Measurements from ENCODE around the gene STK39.

GRCh38 chr2:168198476-168199207 is 48.8 kb downstream of the STK39 start:
- TF ChIP-seq NFE2 (IDR thresholded peaks at IDR 0.05; ENCODE audit: low read depth): no peak
- no peak for TF ChIP-seq RCOR1 (IDR thresholded peaks at IDR 0.05; ENCODE audit: borderline replicate concordance in 1 of 2, low read depth in 2 of 2, low read length in 2 of 2)
- no peak for TF ChIP-seq ZKSCAN1 (IDR thresholded peaks at IDR 0.05; ENCODE audit: low read depth, low read length)
- TF ChIP-seq EZH2 (IDR thresholded peaks at IDR 0.05; ENCODE audit: borderline replicate concordance, low read depth, low read length): no peak
- TF ChIP-seq ZNF589 (CRISPR knock-in tag; IDR thresholded peaks at IDR 0.05; ENCODE audit: low read depth): no peak
- TF ChIP-seq, protein P1, sequence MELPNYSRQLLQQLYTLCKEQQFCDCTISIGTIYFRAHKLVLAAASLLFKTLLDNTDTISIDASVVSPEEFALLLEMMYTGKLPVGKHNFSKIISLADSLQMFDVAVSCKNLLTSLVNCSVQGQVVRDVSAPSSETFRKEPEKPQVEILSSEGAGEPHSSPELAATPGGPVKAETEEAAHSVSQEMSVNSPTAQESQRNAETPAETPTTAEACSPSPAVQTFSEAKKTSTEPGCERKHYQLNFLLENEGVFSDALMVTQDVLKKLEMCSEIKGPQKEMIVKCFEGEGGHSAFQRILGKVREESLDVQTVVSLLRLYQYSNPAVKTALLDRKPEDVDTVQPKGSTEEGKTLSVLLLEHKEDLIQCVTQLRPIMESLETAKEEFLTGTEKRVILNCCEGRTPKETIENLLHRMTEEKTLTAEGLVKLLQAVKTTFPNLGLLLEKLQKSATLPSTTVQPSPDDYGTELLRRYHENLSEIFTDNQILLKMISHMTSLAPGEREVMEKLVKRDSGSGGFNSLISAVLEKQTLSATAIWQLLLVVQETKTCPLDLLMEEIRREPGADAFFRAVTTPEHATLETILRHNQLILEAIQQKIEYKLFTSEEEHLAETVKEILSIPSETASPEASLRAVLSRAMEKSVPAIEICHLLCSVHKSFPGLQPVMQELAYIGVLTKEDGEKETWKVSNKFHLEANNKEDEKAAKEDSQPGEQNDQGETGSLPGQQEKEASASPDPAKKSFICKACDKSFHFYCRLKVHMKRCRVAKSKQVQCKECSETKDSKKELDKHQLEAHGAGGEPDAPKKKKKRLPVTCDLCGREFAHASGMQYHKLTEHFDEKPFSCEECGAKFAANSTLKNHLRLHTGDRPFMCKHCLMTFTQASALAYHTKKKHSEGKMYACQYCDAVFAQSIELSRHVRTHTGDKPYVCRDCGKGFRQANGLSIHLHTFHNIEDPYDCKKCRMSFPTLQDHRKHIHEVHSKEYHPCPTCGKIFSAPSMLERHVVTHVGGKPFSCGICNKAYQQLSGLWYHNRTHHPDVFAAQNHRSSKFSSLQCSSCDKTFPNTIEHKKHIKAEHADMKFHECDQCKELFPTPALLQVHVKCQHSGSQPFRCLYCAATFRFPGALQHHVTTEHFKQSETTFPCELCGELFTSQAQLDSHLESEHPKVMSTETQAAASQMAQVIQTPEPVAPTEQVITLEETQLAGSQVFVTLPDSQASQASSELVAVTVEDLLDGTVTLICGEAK (IDR thresholded peaks at IDR 0.05): no peak
- TF ChIP-seq, protein P1 (CRISPR knock-in tag; IDR thresholded peaks at IDR 0.05): no peak
- TF ChIP-seq RUNX1 (IDR thresholded peaks at IDR 0.05; ENCODE audit: low read depth): no peak
- no peak for TF ChIP-seq ZNF263 (CRISPR knock-in tag; IDR thresholded peaks at IDR 0.05; ENCODE audit: borderline replicate concordance)

All from K562 (cell line).